ENCODE measurements around the gene HOXB3. TPM values are rescaled to one million over a fixed set of nuclear protein-coding genes. Genes with fewer than 3 reads are reported as not detected.

The HOXB3 gene
- total and polyA plus RNA-seq, 8 donors: 1.1 to 5.6 (median 2.0) TPM

- peaks cover 4 to 66% (median 18%) of the 10 kb centered on the region in 4 donors for H3K27me3 ChIP-seq
- intact Hi-C loops (cut with DNase I): loop anchor here in 1 of 3 donors (10.0 kb wide), 1 partner anchor 469 kb away; no protein-coding TSS in a partner anchor
- no peak for FAIRE-seq
- no peaks in the 10 kb centered on the region for H3K36me3 ChIP-seq
- H3K27ac ChIP-seq: no peak overlapping the region
- H3K9me3 ChIP-seq: no peaks in the 10 kb centered on the region
- TF ChIP-seq CTCF (IDR thresholded peaks at IDR 0.05): no peak
- DNase-seq: peak in 1 of 6 donors; percentile 65
- no peak overlapping the region for H3K4me3 ChIP-seq
- ATAC-seq: no peak
- WGBS, 2 donors: 11% methylated on average over 46 to 55 of the region's 55 CpGs
- peaks cover 0 to 5% (median 0%) of the 10 kb centered on the region in 3 donors for H3K4me1 ChIP-seq
These were observed 24.0 kb upstream of the HOXB3 start for GRCh38 chr17:48613862-48614694.

- FAIRE-seq (no peak), DNase-seq (peak in 2 of 6 donors; percentile 54 to 66), ATAC-seq (peak in 3 of 4 donors; percentile 33 to 56 (median 40))
- TF ChIP-seq CTCF (IDR thresholded peaks at IDR 0.05): no peak
- peaks cover 0 to 5% (median 0%) of the 10 kb centered on the region in 3 donors for H3K4me1 ChIP-seq
- WGBS, 2 donors: 5% methylated on average over 66 to 67 of the region's 67 CpGs
- peak overlapping the region in 1 of 4 donors; percentile 14 for H3K4me3 ChIP-seq
- no peaks in the 10 kb centered on the region for H3K9me3 ChIP-seq
- H3K36me3 ChIP-seq: no peaks in the 10 kb centered on the region
- H3K27me3 ChIP-seq: peaks cover 3 to 65% (median 16%) of the 10 kb centered on the region in 4 donors
- intact Hi-C loops (cut with DNase I): loop anchor here in 1 of 3 donors (10.0 kb wide), 1 partner anchor 468 kb away; no protein-coding TSS in a partner anchor
- H3K27ac ChIP-seq: no peak overlapping the region
These were observed 23.0 kb upstream of the HOXB3 start for GRCh38 chr17:48612854-48613691.

GRCh38 chr17:48612456-48612853 lies 22.4 kb upstream of the HOXB3 start:
- no peak for TF ChIP-seq CTCF (IDR thresholded peaks at IDR 0.05)
- peak overlapping the region in 1 of 4 donors; percentile 14 for H3K4me3 ChIP-seq
- FAIRE-seq: no peak
- ATAC-seq: no peak
- peaks cover 0 to 5% (median 0%) of the 10 kb centered on the region in 3 donors for H3K4me1 ChIP-seq
- no peaks in the 10 kb centered on the region for H3K36me3 ChIP-seq
- no peaks in the 10 kb centered on the region for H3K9me3 ChIP-seq
- no peak for DNase-seq
- intact Hi-C loops (cut with DNase I): loop anchor here in 1 of 3 donors (10.0 kb wide), 1 partner anchor 468 kb away; no protein-coding TSS in a partner anchor
- WGBS, 2 donors: 8% methylated on average over 15 of the region's 15 CpGs
- peaks cover 0 to 65% (median 13%) of the 10 kb centered on the region in 4 donors for H3K27me3 ChIP-seq
- no peak overlapping the region for H3K27ac ChIP-seq

GRCh38 chr17:48611681-48612455 lies 21.8 kb upstream of the HOXB3 start:
- H3K4me3 ChIP-seq: peak overlapping the region in 1 of 4 donors; percentile 62
- no peak for ATAC-seq
- H3K9me3 ChIP-seq: no peaks in the 10 kb centered on the region
- H3K4me1 ChIP-seq: peaks cover 0 to 5% (median 0%) of the 10 kb centered on the region in 3 donors
- no peak for TF ChIP-seq CTCF (IDR thresholded peaks at IDR 0.05)
- peaks cover 4 to 70% (median 14%) of the 10 kb centered on the region in 4 donors for H3K27me3 ChIP-seq
- no peak for FAIRE-seq
- intact Hi-C loops (cut with DNase I): loop anchor here in 1 of 3 donors (10.0 kb wide), 1 partner anchor 467 kb away; no protein-coding TSS in a partner anchor
- no peaks in the 10 kb centered on the region for H3K36me3 ChIP-seq
- WGBS, 2 donors: 8 to 11% methylated on average over 23 to 36 of the region's 36 CpGs
- DNase-seq: no peak
- no peak overlapping the region for H3K27ac ChIP-seq

Data from pancreas (tissue), 10 donors.